NCI-H1048 (cell line): ENCODE measurements around the gene KCNK2.

ENCODE experiments used
- DNase-seq: peaks from one replicate; lab custom pipeline; 2025; lab: John Stamatoyannopoulos, UW

Gene KCNK2

DNA sequence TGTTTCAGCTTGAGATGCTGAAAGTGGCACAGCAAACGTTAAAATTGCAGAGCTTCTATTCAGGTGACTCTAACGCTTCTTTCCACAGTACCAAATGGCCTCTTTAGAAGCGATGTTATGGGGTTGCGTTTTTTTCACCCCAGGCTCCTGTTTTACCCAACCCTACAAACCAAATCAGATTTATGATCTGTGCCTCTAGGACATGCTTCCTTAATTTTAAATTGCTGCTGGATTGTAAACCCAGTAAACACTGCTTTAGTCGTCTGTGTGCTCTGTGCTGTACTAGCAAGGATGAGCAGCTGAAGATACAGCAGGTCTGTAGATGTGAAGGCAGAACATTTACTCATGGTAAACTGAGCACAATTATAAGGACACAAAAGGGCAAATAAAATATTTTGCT lies 13.0 kb downstream of the KCNK2 start:
- no peak for DNase-seq

DNA sequence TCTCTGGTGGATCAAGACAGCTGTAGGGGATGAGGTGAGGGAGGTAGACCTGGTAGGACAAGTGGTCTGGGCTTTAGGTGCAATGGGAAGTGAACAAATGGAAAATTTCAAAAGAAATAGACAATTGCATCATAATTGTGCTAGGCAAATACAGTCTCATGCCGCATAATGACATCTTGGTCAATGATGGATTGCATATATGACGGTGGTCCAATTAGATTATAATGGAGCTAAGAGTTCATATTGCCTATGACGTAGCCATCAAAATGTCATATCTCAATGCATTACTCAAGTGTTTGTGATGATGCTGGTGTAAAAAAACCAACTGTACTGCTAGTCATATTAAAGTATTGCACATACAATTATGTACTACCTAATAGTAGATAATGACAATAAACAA lies 19.0 kb downstream of the KCNK2 start:
- DNase-seq = no peak

DNA sequence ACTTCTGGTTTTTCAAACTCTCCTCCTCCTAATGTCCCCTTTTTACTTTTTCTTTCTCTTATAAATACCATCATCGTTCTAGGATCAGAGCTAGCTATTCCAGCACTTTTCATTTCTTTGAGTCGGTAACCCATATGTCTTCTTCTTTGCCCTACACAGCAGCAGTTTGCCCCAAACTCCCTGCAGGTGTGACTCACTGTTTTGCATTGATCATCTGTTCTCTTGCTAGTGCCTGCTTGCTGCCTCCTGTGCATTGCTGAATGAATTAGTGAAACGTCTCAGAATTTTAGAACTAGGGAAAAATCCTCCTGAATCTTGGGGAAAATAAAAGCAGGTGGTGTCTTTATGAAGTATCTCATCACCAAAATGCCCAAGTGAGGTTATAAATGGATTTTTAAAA lies 21.7 kb downstream of the KCNK2 start:
- no peak for DNase-seq

DNA sequence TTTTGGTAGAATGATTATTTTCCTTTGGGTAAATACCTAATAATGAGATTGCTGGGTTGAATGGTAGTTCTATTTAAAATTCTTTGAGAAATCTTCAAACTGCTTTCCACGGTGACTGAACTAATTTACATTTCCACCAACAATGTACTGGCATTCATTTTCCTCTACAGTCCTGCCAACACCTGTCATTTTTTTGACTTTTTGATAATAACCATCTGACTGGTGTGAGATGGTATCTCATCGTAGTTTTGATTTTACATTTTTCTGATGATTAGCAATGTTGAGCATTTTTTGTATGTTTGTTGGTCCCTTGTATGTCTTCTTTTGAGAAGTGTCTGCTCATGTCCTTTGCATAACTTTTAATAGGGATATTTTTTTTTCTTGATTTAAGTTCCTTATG lies 23.5 kb downstream of the KCNK2 start:
- DNase-seq = no peak

DNA sequence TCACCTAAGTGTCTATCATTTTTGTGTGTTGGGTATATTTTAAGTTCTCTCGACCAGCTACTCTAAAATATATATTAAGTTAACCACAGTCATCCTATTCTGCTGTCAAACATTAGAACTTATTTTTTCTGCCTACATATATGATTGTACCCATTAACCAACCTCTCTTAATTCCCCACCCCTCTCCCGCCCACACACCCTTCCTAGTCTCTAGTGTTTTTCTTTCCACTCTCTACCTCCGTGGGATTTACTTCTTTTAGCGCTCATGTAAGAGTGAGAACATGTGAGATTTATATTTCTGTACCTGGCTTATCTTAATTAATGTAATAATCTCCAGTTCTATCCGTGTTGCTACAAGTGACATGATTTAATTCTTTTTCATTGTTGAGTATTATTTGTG lies 26.6 kb downstream of the KCNK2 start:
- DNase-seq = no peak

DNA sequence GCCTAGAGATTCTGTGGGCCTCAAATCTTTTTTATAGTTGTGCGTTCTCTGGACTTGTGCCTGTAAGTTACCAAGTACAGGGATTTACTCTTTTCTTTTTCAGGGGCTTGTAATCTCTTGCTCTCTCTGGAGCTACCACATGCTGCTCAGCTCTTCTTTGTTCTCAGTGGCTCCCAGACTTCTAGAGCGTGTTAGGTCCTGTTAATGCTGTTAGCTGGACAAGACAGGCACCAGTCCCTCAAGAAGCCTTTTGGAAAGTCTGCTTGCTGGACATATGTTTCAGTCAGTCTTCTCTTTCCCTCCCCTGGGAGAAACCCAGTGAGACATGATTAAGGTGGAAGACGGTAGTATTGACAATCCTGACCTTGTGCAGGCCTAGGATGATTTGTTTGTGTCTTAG lies 29.4 kb downstream of the KCNK2 start:
- DNase-seq = no peak

DNA sequence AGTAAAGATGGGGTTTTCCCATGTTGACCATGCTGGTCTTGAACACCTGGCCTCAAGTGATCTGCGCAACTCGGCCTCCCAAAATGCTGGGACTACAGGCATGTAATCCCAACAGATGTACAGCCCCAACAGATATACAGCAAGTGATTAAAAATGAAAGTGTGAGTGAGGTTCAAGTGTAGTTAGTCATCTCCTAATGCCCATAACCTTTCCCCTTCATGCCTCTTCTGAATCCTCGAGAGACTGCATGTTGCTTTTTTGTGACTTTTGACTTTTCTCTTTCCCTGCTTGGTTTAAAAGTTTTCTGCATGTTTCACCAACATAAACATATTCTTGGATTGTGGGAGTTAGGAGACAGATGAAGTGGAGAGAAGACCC lies 31.2 kb downstream of the KCNK2 start:
- no peak for DNase-seq

DNA sequence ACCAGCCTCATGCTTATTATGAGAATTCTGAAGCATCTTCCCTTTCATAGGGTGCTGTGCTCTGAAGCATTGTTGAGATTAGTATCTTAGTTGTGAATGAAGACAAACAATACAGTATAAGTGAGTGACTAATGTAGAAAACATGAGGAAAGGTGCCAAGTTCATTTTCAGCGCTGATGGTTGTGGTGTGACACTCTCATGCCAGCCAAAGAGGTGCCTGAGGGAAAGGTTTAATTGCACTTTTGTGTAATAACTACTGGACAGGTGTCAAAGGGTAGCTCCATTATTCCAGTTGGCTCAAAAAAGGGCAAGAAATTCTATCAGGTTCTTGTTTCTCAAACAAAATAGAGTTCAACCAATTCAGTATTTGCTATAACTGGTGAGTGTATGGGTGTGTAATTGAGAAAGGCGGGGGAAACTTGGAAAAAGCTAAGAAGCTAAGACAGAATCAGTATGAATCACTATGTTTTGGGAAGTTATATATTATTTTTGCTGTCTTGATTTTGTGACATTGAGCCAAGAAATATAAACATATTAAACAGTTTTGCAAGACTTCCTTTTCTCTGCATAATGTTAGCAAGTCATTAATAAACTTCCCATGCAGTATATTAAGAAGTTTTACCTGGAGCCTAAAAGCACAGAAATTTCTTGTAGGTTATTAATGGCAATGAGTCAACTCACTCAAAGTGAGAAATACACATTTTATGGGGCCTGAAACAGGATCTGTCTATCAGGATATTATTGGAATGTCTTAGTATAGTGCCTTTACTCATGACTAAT lies 31.8 kb downstream of the KCNK2 start:
- no peak for DNase-seq

DNA sequence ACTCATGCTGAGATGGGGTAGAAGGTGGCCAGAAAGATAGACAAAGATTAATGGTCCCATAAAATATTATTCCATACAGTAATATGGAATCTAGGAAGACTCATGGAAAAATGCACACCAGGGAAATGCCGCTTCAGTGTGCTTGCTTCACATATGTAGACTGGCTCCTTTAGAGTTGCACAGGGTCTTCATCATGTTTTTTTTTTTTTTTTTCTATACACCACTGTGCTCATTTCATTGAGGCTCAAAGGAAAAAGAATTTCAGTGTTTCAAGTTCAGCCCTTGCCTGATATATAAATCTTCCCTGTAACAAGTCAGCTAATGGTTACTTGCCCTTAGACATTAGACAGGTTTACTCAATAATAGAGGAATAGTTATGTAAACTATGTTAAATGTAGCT lies 33.2 kb downstream of the KCNK2 start:
- no peak for DNase-seq

DNA sequence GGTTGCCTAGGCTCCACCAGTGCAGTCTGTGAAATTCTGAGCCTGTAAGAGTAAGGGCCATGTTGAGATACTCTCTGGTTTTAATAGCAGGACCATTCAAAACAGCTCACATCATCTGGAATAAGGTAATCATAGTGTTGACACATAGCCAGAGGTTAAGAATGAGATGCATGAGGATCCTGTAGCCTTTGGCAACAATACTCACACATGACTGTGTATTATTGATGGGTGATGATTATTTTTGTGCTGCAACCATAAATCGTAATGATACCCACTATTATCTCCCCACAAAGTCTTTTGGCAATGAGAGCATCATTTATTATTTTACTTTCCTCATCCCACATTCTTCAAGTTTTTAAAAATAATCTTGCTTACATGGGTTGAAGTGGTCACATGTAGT lies 35.5 kb downstream of the KCNK2 start:
- no peak for DNase-seq

DNA sequence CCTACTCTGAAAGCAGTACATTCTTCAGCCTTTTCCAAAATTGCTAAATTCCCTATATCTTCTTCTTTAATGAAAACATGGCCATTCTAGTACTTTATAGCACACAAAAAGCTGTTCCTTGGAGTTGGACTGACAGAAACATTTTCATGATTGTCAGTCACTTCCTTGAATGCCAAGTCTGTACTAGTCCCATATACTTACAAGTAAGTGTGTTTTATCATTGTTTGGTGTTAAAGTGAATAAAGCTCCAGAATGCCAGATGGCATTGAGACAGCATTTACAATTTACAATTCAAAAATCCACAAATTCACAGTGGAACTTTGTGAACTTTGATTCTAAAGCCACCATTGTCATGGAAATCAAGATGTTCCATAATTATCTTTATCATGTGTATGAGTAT lies 36.5 kb downstream of the KCNK2 start:
- DNase-seq = no peak

DNA sequence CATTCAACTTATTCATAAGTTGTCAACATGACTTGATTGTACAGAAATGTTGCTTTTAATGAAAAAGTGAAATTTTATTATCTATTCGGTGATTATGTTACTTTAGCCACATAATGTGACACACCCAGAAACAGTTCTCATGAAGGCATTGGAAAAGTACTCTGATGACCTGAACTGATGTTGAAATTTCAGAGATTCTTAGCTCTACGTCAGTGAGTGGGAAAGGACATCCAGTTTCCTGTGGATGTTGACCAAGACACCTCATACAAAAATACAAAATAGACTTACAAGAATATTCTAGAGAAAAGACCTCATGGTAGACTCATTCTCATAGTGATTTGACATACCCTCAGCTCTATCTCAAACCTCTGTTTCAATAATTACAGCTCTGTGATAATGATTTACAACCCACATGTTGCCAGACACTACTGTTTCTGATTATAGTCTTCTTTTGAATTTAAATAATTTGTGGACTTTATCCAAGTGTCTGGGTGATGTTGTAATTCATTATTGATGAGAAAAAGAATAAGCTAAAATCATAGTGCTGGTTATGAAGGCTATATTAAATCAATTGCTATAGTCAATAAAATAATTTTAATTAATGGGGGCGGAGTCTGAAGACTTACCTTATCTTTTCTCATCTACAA lies 37.3 kb downstream of the KCNK2 start:
- no peak for DNase-seq

DNA sequence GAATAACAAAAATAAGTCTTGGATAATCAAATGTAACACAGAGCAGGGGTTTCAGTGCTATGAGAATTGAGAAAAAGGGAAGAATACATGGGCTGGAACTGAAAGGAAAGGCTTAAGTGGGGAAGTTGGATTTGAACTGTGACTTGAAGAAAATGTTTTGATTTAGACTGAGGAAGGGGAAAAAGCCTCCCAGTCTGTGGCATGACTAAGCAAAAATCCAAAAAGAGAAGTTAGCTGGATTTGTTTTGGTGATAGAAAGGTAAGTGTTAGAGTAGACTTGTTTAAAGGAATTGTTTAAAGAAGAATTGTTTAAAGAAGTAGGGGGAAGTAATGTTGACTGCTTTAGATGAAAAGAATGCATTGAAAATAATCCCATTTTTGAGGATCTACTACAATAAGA lies 46.0 kb downstream of the KCNK2 start:
- no peak for DNase-seq

DNA sequence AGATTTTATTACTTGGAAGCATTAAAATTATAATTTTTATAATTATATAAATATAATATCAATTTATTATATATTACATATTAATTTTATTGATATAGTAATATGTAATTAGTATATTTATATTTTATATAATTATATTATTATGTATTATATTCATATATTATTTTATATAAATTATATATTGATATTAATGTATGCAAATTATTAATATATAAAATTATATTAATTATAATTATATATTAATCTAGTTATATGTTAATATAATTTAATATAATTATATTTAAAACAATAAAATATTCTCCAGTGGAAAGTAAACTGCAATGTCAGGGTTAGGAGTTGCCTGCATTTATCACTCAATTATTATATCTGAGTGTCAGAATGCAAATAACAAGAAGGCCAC lies 48.8 kb downstream of the KCNK2 start:
- DNase-seq = no peak

DNA sequence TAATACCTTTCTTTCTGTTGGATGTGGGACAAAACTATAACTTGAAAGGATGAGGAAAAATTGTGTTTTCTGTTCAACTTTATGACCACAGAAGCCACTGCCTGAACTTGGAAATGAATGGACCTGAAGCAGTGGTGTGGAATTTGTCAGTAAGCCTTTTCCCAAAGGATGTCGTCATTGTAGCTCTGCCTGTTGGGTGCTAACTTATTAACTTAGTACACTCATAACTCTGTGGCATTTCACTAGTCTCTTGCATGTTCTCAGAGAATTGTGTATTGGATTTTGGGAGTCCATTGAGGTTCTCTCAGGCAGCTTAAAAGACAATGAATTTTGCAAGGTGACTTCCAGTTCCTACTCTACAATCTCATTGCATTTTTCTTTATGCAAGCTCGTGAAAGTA lies 49.6 kb downstream of the KCNK2 start:
- DNase-seq = no peak

DNA sequence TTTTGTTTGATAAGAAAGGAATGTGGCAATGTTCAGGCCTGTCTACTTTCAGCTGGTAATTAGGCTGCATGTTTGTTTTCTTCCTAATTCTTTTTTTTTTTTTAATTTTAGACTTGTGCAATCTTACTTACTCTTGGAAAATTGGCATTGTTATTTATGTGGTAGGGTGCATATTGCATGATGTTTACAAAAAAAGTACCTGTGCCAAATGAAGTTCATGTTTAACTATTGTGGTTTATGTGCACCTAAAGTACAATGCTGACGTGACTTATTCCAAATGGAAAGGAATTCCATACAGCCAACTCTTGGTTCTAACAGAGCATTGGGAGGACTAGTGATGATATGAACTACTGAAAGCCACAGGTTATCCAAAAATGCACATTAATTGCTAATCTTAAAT lies 51.0 kb downstream of the KCNK2 start:
- no peak for DNase-seq

DNA sequence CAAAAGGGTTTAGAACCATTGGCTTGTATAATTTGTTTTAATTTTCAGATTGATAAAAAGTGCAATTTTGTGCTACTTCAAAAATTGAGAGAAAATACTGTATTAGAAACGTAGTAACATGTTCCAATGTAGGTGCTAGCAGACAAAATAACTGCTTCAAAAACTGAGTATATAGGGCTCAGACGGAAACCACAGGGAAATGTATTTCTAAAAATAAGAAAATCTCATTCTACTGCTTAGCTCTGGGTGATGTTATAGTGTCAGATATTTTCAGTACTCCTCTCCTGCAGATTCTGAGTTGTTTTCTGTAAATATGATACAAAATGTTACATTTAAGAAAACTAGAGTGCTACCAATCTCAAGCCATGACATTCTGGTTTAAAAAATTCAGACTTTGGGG lies 55.4 kb downstream of the KCNK2 start:
- DNase-seq = no peak

DNA sequence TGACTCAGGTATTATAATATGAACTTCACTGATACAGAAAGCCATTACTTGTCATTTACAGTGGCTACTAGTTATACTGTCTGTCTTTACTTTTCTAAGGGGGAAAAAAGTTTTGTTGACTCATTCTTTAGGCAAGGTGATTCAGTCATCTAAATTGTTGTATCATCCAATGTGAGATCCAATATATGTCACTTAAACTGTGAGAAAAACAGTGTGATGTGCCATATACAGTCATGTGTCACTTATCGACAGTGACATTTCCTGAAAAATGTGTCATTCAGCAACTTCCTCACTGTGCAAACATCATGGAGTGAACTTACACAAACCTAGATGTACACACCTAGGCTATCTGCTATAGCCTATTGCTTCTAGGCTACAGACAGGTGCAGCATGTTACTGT lies 57.6 kb downstream of the KCNK2 start:
- DNase-seq = no peak

DNA sequence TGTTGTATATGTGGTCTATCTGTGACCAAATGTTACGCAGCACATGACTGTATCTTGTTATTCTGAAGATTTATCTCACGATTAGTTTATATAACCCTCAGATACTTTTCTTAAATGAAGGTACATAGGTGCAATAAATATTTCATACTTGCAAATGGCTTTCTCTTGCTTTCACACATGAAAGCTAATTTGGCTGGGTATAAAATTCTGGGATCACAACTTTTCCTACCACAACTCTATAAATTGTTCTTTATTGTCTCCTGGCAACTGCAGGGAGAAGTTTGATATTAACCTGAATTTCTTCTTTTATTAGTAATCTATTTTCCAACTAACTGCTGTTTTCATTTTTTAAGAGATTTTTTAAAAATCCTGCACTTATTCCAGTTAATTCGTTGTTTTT lies 58.9 kb downstream of the KCNK2 start:
- no peak for DNase-seq

DNA sequence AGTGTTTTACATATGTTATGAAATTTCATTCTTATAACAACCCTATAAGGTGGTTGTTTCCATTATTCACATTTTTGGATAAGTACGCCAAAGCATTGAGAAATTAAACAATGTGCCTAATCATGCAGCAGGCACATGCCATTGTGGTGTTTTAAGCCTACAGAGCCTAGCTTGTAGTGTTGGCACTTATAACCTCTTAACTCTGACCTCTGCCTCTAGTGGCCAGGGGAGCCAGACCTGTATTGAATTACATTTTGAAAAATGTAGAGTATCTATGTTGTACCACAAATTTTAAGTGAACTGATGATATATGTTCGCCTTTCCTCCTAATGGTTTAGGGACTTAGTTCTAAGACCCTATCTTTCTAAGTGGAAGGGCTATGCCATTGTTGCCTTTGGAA lies 61.0 kb downstream of the KCNK2 start:
- DNase-seq = no peak

DNA sequence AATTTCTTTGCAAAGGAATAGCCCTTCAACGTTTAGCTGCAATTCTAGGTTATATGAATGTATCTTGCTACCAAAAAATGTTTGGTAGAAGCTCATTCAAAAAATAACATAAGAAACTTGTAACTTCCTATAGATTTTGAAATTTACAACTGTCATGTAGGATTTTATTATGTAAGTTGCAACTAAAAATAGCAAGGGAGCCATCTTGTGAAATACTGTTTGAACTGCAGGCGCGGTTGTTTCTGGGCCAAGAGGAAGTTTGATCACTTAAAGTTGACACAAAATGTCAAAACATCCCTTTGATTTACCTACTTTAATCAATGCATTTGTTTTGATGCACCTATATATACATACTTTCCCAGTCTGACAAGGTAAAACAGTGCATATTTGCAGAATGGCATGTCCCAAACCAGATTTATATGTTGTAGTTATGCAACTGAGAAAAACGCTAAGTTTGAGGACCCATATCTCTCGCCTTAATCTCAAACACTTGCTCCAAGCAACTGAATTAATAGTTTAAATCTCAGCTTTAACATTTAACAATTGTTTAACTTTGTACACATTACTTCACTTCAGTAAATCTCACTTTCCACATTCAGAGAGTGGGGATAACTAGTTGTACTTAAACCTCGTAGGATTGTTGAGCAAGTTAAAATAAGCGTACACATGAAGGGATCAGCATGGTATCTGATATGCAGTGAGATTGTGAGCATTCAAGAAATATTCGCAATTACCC lies 63.9 kb downstream of the KCNK2 start:
- no peak for DNase-seq

DNA sequence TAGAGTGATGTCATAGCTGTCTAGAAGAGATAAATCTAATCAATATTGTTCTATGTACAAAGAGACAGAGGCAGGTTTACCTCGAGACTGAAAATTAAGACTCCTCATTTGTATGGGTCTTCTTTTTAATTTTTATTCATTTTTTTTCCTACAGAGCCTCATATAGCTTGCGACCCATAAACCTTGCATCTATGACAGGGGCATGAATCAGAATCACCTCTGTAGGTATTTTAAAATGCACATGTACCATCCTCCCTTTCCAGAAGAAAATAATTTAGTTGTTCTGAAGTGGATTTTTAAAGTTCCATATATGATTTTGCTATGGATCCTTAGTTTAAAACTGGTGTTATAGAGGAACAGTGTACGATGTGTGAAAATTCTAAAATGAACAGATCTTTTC lies 64.5 kb downstream of the KCNK2 start:
- DNase-seq = no peak

DNA sequence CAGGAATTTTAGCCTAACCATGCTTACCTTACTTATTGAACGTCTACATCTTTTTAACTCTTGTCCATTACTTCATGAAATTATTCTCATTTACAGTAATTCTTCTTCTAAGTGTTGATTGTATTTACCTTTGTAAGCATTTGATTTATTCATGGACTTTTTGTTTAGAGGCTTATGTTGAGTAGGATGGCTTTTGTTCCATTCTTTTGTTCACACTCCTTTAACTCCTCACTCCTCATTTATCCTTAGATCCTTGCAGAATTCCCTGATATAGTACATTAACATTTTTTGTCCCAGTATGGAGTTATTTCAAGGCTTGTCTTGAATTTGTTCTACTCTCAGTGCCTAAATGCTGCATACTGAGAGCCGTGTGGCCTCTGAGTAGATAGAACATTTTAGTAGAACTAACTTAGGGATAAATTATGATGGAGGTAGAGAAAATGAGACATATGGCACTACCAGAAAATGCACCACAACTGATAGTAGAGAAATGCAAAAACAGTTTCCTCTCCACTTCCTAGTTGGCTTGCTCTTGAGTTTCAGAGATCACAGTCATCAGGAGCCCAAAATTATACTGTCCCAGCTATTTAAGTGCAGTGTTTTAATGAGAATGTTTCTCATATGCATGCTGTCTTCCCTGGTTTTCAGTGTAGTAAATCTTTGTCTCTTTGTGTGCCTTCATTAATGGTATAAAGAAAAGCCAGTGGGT lies 69.5 kb downstream of the KCNK2 start:
- DNase-seq = no peak
